HG03095 (cell line): ENCODE measurements around the gene RALGAPA2.

Source experiments
- ATAC-seq: cut with Tn5 transposase; IDR thresholded peaks from one replicate; pipeline ENCODE4 v1.9.1; 2021; ENCODE audit warnings: moderate library complexity; ENCODE audit not compliant: unreplicated experiment

RALGAPA2 gene

DNA sequence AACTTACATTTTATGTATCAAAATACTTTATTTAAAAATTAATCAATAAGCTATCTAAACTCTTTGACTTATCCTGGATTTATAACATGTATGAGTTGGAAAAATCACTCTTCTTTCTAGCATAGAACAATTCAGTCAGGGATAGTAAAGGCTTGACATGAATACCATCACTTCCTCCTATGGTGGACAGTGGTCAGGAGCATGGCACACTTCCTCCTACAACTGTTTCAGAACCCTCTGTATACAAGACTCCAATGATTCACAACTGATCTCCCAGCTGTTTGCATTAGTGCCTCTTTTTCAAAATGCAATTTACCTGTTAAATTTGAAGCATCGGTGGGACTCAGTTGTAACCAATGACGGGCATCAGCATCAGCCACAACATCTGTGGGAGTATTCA lies 129.7 kb downstream of the RALGAPA2 start:
- no peak for ATAC-seq

DNA sequence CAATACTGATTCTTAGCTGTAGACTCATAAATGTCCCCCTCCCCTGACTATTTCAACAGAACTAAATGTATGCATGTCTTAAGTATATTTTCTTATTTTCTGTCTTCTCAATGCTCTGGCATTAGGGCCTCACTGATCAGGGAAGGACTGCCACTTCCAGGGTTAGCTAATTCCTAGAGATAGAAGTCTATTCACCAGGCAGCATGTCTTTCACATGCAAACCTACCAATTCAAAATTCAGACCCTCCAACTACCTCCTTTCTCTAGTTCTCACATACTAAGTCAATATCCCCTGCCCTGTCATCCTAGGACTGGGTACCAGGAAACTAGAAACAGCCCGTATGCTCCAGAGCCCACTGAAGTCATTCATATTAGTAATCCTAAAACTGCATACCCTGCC lies 132.3 kb downstream of the RALGAPA2 start:
- ATAC-seq = no peak

DNA sequence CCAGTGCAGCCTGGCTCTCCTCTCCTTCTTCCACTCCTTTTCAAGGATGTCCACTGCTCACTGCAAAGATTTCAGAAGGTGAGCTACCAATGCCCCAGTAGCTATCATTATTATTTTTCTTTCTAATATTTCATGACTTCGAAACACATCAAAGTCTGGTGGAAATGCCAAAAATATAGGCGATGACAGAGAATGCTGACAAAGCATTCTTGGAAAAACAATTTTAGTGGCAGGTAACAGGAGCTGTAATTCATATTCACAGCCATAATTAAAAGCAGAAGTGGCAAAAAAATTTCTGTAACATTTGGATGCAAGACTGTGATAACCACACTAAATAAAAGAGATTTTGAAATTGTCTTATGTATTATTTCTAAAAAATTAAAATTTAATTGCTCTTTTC lies 133.6 kb downstream of the RALGAPA2 start:
- ATAC-seq = no peak

DNA sequence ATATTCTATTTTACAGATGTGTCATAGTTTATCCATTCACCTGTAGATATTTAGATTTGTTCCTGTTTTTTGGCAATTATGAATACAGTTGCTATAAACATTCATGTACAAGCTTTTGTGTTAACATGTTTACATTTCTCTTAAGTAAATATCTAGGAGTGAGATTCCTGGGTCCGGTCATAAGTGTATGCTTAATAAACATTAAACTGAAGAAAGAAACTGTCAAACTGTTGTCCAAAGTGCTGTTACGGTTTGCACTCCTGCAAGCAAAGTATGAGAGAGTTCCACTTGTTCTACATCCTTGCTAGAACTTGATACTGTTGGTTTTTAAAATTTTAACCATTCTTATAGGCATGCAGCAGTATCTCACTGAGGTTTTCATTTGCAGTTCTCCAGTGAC lies 138.6 kb downstream of the RALGAPA2 start:
- no peak for ATAC-seq

DNA sequence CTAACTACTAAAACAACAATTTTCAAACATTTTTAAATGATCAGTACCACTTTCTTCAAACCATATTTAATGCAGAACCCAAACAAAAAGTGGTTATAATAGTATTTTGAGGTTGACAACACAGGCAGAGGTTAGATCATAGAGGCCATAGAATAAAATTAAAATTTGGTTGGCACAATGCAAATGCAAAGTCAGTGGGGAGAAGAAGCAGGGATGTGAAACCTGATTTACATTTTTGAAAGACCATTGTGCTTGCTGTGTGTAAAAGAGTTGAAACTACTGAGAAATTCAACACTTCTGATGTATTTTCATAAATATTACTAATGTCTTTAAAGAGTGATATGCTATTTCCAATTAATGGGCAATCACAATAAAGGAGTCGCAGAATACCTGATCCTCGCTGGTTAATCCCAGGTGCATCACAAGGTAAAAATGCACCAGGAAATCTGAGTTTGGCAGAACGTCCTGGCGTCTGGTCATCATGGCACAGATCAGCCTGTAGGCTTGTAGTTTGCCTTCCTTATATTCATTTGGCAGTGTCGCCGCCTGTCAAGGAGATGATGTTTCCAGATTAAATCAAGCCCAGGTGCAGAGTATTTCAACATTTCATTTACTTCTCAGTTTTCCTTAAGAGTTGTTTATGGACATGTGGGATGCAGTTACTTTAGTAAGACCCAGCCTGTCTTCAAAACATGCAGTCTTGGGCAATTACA lies 141.2 kb downstream of the RALGAPA2 start:
- ATAC-seq = no peak

DNA sequence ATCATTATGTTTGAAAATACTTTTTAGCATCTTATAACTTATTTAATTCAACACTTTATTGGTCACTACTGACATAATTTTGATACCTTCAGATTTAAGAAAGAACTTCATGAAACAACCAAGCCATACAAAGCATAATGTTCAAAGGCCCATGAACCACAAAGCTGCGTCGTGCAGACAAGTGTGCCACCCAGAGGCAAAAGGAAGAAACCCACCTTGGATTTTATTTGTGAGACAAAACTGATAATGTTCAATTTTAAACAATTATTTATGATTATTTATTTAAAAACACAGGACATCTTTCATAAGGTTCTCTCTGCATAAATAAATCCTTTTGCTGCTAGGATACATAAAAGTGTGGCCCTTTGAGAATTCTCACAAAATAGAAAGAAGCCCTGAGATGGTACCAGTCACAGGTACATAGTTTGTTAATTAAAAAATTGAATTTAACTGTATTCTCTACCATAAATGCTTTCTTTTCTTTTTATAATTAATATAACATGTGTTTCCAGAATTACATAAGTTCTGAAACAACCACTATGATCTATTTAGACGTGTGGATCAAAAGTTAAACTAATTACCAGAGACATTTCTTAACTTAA lies 143.7 kb downstream of the RALGAPA2 start:
- ATAC-seq = no peak

DNA sequence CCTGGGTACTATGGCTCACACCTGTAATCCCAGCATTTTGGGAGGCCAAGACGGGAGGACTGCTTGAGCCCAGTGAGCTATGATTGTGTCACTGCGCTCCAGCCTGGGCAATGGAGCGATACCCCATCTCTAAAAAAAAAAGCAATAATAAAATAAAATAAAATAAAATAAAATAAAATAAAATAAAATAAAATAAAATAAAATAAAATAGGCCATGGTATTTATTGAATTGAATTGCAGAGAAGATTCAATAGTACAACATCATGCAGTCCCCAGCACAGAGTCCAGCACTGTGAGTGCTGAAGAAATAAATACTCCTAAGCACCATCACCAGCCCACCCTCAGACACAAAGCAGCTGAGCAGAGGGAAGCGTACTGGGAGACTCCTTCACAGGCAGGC lies 144.7 kb downstream of the RALGAPA2 start:
- no peak for ATAC-seq

DNA sequence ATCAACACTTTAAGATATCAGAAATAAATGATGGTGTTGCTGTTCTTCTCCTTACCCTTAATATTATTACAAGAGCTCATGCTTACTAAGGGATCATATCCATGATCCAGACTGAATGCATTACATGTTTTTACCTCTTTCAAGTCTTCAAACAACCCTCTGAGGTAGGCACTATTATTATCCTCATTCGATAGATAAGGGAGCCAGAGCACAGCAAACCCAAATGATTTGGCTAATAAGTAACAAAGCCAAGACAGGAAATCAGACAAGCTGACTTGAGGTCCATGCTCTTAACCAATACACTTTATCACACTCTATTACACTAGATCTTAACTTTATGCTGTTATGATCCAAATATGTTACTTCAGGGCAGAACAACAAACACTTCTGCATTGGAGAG lies 145.9 kb downstream of the RALGAPA2 start:
- no peak for ATAC-seq

DNA sequence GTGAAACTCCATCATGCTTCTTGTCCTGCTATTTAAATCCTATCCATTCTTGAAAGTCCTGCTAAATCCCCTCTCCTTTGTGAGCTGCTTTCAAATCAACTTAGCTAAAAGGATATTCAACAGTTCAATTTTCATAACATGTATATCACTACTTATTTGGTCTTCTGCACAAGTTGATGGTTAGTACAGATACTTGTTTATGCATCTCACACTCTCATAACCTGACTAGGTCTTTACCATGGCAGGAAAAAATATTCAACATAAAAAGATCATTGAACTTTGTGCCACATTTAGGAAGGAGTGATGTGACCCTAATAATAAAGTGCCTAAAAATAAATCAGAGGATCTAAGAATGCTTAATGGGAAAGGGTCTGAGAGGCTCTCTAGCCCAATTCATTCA lies 148.2 kb downstream of the RALGAPA2 start:
- ATAC-seq = no peak

DNA sequence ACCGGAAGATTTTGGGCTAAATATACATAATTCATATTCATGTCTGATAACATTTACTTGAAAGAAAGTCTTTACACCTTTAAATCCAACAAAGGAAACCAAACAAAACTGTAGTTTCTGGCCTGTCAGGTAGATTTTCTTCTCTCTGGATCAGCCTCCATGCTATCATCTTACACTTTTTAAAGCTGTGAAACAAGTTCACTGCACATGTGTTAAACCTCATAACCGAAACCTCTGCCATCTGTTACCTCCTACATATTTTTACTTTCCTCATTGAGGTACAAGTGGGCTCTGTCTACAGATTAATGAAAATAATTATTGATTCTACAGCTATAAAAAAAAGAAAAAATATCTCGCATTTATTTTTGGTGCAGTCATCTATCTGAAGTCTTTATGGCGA lies 149.9 kb downstream of the RALGAPA2 start:
- ATAC-seq = no peak

DNA sequence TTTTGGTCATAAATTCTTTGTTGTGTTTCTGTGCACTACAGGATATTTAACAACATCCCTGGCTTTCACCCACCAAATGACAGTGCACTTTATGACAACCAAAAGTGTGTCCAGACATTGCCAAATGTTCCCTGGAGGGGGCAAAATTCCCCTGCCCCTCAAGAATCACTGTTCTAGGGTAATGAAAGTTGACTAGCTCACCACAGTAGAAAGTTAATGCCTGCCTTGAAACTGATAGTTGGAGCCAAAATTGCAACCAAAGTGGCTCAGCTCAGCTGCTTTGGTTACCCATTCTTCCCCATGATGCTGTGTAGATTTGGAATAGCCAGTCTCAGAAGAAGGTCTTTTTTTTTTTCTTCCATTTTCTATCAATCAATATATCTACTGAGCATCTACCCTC lies 150.6 kb downstream of the RALGAPA2 start:
- ATAC-seq = no peak

DNA sequence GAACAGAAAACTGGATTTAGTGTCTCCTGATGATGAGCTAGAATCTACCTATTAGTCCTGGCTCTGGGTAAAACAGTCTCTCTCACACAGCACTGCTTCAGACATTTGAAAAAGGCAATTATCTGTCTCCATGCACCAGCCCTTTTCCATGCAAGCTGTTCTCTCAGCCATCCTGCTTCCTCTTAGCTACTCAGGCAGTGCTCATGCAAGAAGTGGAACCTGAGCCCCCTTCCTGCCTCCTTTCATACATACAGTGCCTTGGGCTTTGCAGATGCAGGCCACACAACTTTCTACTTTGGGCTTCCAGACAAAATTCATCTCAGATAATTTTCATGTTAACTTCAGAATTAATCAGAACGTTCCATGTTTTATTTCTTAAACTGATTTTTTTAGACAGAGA lies 151.3 kb downstream of the RALGAPA2 start:
- no peak for ATAC-seq

DNA sequence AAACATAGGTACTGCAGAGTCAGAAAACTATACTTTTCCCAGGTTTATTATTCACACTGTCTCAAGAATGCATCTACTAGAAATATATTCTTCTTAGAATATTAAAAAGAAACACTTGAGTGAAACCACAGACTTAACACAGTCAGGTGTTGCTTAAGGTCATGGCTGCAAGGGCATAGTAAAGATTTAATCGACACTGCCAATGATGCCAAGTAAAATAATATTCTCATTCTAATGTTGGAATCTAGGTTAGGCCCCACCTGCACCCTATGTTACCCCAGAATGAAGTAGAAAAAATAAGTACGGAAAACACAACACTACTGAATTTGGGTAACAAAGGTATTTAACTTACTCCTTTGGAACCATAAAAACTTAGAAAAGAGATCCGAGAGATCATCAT lies 155.0 kb downstream of the RALGAPA2 start:
- ATAC-seq = no peak

DNA sequence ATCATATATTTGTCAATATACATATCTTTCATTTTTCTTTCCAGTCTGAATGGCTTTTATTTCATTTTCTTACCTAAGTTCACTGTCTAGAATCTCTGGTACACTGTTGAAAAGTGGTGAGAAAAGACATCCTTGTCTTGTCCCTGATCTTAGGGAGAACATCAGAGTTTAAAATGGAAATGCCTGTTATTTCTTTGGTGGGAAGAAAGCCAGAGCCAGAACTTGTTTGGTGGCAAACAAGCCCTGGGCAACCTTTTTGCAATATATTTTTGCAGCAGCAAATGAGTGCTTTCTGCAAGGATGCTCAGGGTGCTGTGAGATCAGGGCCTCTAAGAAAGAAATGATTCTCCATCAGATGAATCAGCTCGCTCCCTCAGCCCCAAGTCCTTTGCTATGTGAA lies 156.6 kb downstream of the RALGAPA2 start:
- no peak for ATAC-seq

DNA sequence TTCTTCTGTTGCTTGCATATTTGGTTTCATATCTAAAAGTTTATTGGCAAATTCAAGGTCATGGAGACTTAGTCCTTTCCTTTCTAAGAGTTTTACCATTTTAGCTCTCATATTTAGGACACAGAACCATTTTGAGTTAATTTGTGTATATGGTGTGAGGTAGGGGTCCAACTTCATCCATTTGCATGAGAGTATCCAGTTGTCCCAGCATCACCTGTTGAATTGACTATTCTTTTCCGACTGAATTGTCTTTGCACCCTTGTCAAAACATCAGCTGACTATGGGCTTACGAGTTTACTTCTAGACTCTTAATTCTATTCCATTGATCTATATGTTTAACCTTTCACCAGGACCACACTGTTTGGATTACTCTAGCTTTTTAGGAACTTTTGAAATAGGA lies 157.5 kb downstream of the RALGAPA2 start:
- ATAC-seq = no peak

DNA sequence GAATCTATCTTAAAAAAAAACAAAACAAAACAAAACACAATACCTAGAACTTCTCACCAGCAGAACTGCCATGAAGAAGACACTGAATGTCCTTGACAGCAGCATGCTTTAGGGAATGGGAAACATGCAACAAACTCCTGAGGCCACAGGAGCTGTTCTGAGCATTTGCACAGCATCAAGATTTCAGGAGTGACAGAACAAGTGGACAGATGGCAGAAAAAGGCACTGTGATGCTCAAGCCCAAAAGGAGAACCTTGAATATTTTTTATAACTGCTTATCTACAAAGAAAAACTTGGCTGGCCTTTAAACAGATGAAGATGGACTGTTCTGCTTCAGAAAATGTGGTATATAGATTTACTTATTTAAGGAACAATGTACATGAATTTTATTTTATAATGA lies 158.9 kb downstream of the RALGAPA2 start:
- no peak for ATAC-seq

DNA sequence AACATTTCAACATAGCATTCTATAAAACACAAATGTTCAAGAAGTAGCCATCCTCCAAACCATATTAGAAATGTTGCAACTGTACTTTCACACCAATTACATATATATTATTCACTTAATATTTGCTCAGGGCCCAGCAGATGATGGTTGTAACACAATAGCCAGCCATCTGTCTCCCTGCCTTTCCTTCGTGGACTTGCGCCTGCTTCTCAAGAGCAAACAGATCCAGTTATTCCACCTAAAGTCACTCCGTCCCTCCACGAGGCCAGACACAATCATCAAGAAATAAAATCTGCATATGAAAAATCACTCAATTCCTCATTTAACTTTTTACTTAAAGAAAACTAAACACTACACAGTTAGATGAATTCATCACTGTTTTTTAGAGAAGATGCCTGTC lies 160.4 kb downstream of the RALGAPA2 start:
- no peak for ATAC-seq

DNA sequence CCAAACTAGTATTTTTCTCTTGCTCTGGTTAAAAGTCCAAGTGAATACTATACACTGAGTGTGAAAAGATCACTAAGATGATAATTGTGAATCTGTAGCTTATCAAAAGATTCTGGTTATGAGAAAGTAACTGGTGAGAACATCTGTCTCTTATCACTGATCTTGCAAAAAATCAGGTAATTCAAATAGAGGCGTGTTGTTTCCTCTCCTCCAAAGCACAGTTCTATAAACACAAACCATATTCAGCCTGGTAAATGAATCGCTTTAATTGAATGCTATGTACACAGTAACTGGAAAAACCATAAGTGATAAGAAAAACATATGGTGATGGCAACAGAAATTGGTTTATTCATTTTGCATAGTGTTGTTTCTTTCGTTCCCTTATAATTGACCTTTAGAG lies 161.0 kb downstream of the RALGAPA2 start:
- no peak for ATAC-seq

DNA sequence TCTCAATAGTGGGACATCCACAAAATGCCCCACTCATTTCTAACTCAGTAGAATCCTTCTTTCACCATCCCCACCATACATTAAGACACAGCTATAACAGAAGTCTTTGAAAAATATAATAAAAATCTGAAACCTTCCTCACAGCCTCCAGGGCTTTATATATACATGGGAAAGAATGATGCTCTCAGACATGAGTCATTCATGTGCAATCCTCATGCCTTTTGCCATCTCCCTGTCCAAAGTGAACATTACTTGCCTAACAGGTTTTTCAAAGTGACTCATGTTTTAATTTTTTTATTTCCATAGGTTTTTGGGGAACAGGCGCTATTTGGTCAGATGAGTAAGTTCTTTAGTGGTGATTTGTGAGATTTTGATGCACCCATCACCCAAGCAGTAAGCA lies 162.7 kb downstream of the RALGAPA2 start:
- ATAC-seq = no peak

DNA sequence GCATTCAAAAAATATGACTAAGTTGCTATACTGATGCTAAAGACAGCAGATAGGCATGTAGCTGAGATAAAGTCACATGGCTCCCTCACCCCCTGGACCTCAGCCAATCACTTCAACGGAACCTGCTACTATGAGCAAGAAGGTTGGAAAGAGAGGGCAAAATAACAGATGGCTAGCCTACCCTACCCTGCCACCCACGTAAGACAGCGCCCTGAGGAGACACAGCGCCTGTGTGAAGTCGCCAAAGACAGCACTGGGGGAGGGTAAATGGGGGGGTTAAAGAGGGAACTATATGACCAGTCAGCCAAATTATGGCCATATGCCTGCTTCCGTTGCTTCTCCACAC lies 163.2 kb downstream of the RALGAPA2 start:
- ATAC-seq = no peak

DNA sequence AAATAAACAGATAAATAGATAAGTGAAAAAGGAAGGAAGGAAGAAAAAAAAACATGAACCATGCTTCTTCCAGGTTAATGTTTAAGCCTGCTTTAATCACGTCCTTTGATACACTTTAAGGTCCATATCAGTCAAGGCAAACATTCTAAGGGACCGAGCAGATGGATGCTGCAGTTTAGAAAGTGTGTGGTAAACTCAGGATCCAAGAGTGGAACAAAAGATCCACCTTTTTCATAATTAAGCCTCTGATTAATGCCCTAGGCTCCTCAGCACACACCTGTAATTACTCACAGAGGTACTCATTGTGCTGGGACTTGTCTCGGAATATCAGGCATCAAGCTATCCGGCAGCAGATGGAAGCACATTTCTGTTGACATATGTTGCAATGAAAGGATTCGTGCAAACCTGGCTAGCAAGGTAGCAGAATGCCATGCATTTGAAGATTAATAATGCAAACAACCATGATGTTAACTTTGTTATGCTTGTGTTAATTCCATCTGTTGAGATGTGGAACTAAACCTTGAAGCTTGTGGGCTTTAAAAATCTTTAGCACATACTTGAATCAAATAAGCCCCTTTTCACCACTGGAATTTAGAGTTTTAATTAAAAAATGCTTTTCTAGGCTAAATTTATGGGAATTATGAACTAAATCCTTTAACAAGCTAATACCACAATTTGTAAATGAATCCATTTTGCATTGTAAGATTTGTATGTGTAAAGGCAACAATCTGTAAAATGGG lies 163.7 kb downstream of the RALGAPA2 start:
- no peak for ATAC-seq

DNA sequence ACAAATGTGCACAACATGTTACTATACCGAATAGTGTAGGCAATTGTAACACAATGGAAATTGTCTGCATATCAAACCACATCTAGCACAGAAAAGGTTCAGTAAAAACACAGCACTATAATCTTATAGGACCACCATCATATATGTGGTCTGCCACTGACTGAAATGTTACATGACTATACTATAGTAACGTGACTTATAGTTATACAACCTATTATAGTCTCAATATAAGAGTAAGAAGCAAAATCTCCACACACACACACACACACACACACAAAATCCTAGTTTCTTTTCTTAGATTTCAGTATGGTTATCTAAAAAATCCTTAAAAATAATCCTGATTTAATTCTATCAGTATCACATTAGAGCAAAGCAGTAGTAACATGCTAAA lies 164.6 kb downstream of the RALGAPA2 start:
- ATAC-seq = no peak
